HL-60/S4 treated with retinoic acid at 250 ng/mL for 4 days and 3 days (cell line): ENCODE results near the gene YWHAG.
"Not testable (repeated sequence)": the region's sequence is repeated elsewhere in the genome, so short reads cannot be mapped to it uniquely, and the experiment has no call there.

Experiments used
- in situ Hi-C: fragments of 300-500 bp; cut with MboI; formaldehyde crosslinking; loops from 2 replicates; pipeline ENCODE4 v1.7.0; 2022; ENCODE audit warnings: low sequenced_read_pairs

The YWHAG gene

DNA sequence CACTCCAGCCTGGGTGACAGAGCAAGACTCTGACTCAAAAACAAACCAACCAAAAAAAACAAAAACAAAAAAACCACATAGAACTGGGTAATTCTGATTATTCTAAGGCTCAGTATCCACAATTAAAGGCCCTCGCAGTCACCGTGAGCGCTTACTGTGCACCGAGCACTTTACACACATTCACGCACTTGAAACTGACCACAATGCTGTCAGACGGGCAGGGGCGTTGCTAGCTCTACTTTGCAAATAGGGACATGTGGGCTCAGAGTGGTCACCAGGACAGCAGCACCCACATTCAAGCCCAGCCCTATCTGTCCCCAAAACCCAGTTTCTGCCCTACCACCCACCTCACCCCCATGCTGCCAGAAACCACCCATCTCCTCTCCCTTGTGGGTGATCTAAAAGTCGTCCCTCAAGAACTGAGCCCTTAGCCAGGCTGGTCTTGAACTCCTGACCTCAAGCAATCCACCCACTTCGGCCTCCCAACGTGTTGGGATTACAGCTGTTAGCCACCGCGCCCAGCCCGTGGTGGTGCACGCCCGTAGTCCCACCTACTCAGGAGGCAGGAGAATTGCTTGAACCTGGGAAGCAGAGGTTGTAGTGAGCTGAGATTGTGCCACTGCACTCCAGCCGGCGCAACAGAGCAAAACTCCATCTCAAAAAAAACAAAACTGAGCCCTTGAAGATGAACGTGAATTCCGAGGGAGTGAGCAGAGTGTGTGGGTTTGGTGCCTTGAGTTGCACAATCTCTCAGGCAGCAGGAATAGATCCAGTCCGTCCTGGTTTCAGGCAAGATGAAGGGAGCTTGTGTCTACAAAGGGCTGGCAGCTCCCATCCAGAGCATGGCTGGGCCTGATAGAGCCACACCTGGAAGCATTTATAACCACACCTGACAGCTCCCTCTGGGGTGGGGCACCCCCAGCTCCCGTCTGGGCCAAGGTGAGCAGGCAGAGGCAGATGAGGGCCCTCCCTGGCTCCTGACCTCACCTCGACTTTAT, 61.7 kb downstream of the YWHAG start:
- in situ Hi-C loops: no loop called here

DNA sequence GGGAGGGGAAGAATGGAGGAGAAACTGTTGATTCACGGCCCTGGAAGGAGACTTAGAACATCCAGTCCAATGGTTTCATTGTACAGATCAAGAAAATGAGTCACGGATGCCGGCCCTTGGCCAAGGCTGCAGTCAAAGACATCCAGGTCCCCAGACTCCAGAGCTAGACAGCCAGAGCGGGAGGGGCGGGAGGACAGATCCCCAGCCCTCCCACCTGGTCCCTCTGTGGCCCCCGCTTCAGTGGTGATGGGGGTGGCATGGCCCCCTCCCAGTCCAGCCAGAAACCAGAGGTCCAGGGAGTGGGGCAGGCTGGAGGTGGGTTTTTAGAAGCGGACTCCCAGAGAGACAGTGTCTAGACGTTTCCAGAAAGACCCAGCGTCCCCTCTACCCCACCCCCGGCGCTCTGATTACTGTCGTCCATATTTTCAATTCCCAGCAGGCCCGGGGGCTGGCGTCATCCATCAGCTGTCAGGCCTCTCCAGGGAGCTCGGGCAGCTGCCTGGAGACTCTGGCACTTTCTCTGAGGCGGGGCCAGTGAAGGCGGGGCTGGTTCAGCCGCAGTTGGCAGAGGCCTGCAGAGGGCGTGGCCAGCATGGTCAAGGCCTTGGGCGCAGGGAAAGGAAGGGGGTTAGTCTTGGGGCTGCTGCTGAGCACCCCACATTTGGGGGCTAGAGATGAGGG, 64.3 kb downstream of the YWHAG start:
- in situ Hi-C loops: no loop called here

DNA sequence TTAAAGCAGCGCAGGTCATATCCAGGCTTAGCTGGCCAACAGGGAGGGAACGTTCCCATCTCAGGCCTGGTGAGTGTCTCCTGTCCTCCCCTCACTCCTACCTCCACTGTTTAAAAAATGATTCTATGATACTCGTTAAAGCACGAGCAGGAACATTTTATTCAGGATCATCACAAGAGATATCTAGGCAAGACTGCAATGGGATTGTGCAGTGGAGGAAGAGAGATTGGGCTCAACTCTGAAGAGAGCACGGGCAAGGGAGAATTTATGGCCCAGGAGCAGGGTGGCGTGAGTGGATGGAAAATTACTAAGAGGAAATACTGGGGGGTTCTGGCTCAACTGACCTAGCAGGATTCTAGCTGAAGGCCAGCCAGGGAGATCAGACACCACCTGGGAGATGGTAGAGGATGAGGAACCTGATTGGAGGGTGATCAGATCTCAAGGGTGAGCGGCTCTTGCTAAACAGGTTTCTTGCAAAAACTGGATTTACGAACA, 65.3 kb downstream of the YWHAG start:
- in situ Hi-C loops: no loop called here

DNA sequence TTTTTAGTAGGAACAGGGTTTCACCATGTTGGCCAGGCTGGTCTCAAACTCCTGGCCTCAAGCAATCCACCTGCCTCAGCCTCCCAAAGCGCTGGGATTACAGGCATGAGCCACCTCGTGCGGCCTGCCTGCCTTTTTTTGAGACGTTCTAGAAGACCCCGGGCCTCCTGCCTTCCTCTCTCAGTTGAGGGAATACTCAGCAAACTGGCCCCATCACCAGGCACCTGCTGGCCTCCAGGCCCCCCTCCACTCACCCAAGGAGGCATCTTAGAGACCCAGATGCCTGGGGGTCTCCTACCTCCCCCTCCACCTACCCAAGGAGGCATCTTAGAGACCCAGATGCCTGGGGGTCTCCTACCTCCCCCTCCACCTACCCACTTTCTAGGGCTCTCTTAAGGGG, 65.9 kb downstream of the YWHAG start:
- in situ Hi-C loops: not testable (repeated sequence)

DNA sequence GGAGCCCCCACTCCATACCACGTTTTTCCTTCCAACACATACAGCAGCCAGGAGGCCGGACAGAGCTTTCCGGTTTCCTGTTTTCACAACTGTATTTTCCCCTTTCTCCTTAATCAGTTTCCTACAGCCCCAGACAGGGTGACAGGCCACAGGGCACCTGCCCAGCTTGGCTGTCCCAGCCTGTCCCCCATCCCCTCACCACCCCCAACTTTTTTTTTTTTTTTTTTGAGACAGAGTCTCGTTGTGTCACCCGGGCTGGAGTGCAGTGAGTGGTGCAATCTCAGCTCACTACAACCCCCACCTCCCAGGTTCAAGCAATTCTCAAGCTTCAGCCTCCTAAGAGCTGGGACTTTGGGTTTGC, 66.6 kb downstream of the YWHAG start:
- in situ Hi-C loops: no loop called here

DNA sequence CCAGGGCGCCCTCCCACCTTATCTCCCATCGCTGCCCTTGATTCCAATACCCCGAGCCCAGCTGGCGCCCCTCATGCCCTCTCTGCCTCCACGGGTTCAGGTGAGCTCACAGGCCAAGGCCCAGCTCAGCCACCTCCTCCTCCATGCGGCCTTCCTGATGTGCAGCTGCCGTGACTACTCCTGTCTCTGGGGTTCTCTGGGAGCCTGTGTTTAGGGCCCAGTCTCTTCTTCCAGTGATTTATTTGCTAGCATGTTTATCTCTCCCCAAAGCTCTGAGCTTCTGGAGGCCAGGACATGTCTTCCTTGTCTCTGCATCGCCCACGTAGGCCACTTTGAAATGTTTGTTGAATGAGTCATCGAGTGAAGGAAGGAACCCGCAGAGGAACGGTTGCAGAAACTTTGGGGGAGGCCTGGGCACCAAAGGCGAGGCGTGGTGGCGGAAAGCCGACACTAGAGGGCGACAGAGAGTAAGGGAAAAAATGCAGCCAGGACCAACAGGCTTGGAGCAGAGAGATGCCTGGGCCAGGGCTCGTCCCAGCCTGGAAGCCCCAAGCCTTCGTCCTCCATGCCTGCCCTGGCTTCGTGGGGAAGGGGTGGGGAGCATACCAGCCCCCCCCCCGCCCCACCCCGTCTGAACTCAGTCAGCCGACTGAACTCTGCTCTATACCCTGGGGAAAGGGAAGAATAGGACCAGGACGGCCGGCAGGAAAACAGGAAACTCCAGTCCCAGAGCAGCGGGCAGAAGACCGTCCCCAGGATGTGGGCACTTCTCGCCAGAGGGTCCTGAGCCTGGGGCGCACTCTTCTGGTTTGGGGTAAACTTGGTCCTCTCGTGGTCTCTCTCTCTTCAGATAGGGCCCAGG, 67.2 kb downstream of the YWHAG start:
- in situ Hi-C loops: no loop called here

- in situ Hi-C loops: not testable (repeated sequence)
Observed at GRCh38 chr7:76290847-76291350, 67.9 kb downstream of the YWHAG start.

DNA sequence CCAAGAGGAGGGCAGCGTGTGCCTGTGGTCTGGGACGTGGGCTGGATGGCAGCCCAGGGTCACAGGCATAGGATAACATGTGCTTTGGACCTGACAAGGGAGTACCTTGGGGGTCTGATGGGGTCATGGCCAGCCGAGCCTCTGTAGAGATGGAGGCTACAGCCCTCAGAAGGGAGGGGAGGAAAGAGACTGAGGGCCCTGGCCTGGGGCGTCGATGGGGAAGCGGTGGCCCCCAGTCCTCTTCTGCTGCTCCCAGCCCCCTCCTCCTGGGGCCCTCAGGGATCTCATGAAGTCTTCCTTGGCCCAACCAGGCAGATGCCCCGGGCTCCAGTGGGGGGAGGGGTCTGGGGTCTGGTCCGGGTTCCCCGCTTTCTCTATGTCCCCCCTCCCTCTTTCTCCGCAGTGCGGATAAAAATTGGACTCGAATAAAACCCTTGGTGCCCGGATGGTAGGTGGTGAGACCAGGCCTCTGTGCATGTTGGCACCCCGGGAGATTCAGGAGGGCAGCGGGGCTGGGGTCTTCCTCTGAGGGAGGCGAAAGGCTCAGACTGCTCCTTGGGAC, 71.9 kb downstream of the YWHAG start:
- in situ Hi-C loops: no loop called here

- in situ Hi-C loops: no loop called here
Observed at GRCh38 chr7:76285604-76286374, 73.0 kb downstream of the YWHAG start.

DNA sequence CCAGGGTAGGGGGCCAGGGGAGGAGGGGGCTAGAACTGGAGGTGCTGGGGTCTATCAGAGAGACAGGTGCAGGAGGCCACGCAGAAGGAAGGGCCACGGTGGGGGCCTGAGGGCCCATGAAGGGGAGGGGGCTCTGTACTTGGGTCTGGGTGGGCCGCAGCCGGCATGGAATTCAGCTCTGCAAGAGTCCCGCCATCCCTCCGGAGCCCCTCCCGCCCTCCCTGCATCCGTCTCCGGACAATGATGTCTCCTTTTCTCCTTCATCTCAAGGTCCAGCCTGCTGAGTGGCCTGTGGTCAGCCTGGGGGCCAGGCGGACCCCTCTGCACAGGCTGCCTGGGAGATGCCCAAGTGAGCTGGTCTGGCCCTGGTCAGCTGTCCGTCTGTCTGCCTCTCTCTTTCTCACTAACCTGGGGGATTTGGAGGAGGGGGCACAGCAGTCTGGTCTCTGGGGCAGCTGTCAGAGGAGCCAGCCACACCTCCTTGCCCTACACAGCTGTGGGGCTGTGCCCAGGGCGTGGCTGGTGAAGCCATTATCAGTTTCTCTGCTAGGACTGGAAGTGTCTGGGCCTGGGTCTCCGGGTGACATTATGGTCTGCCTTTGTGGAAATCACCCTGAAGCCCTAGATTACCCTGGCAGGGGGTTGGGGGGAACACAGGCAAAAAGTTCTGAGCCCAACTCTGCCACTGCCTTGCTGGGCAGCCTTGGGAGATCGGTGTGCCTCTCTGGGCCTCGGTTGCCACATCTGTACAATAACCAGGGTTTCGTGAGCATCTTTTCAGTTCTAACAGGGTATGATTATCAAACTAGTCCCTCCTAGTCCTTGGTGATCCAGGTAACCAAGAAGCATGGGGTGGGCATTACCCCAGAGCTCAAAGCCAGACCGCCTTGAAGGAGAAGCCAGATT, 75.3 kb downstream of the YWHAG start:
- in situ Hi-C loops: no loop called here

GRCh38 chr7:76282344-76283253, 76.2 kb downstream of the YWHAG start:
- in situ Hi-C loops: no loop called here

DNA sequence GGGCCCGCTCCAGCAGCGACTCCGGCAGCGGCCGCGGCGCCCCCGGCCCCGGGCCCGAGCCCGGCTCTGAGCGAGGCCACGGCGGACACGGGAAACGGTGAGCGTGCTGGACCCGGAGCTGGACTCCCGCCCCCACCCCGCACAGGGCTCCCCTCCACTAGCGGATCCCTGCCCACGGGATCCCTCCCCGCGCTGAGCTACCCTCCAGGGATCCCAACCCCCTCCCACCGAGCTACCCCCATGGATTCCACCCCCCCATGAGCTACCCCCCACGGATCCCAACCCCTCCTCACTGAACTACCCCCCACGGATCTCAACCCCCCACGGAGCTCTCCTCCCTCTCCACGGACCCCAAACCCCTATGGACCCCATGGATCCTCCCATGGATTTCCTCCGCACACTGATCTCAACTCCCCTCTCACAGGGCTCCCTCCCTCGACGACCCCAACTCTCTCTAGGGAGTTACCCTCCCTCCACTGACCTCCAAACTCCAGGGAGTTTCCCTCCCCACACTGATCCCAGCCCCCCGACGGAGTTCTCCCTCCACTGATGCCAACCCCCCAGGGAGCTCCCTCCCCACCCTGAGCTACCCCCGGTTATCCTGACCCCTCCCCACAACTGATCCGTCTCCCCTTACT, 77.0 kb downstream of the YWHAG start:
- in situ Hi-C loops: no loop called here

- in situ Hi-C loops: no loop called here
Observed at GRCh38 chr7:76281006-76281705, 77.6 kb downstream of the YWHAG start.

- in situ Hi-C loops: no loop called here
Observed at GRCh38 chr7:76280408-76280807, 78.4 kb downstream of the YWHAG start.

DNA sequence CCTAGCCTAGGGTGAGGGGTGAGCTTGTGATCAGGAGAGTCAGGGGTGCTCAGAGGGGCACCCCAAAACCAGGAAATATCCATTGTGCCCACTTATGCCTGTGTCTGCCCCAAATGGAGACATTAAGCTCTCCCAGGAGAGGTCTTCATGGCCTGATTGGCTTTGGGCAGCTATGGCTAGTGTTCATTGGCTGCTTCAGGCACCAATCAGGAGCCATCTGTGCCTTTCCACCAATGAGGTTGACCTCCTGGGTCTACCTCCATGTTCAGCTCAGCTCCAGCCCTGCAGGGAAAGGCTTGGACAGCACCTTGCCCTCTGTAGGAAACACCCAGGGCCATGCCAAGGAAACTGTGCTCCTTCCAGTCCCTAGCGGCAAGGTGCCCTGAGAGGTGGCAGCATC, 80.3 kb downstream of the YWHAG start:
- in situ Hi-C loops: no loop called here
